ENCODE results near the gene ALPG.

The ALPG gene

DNA sequence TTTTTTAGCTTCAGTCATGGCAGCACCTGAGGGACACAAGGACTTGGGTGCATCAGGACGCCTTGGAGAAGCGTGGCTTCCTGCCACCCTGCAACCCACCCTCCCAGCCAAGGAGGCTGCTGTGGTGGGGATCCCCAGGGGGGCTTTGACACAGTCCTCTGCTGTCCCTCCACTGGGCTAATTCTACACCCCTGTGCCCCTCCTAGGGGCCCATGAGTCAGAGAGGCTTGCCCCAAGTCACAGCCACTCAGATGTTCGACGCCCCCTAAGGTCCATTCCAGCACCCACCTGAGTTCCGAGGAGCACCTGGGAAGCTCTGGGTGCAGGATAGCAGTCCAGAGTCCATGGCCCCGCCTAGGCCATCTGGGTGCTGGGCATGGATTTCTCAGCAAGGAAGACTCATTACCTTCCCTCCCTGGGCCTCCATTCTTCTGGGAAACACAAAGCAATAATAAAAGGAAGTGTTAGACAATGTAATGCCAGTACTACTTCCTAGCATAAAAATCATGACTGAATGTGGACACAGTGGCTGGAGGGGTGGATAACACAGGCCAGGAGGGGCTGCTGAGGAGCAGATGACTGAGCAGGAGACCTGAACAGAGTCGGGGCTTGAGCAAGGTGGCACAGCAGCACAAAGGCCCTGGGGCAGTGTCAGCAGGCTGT is 3.7 kb downstream of the ALPG start:
- no peak for TF ChIP-seq CTCF (IDR thresholded peaks at IDR 0.05; ENCODE audit: low read depth, low read length)
- no peaks in the 10 kb centered on the region for H3K9me3 ChIP-seq
- peaks cover 45% of the 10 kb centered on the region for H3K27me3 ChIP-seq
- no peak overlapping the region for H3K4me3 ChIP-seq (ENCODE audit: low read depth, low read length)
- H3K36me3 ChIP-seq: no peaks in the 10 kb centered on the region
- no peak for DNase-seq
- no peaks in the 10 kb centered on the region for H3K4me1 ChIP-seq

DNA sequence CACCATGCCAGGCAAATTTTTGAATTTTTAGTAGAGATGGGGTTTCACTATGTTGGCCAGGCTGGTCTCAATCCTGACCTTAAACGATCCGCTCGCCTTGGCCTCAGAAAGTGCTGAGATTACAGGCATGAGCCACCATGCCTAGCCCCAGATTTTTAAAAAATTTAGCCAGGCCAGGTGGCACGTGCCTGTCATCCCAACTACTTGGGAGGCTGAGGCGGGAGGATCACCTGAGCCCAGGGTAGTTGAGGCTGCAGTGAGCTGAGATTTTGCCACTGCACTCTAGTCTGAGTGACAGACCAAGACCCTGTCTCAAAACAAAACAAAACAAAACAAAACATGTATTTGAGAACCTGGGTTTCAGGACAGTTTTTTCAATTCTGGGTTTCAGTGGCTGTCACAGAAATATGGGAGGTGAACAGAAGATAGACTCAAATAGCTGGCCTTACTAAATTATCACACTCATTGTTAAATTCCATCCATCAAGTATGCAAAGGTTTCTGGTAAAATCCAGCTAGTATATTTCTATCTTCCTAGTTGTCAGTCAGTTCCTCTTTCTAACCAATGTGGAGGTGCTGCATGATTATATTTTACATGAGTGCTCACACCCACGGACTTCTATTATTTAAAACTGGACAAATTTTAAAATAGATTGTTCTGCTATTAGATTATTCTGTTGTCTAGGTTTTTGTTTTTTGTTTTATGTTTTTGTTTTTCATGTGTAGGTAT is 5.4 kb downstream of the ALPG start:
- H3K9me3 ChIP-seq: no peaks in the 10 kb centered on the region
- TF ChIP-seq CTCF (IDR thresholded peaks at IDR 0.05; ENCODE audit: low read depth, low read length): no peak
- DNase-seq: no peak
- H3K4me3 ChIP-seq (ENCODE audit: low read depth, low read length): no peak overlapping the region
- H3K4me1 ChIP-seq: no peaks in the 10 kb centered on the region
- peaks cover 49% of the 10 kb centered on the region for H3K27me3 ChIP-seq
- H3K36me3 ChIP-seq: no peaks in the 10 kb centered on the region

- Histone ChIP-seq H3K27me3 (peaks cover 50% of the 10 kb centered on the region), H3K4me3 (ENCODE audit: low read depth, low read length) (no peak overlapping the region), H3K9me3 (no peaks in the 10 kb centered on the region), H3K4me1 (no peaks in the 10 kb centered on the region), H3K36me3 (no peaks in the 10 kb centered on the region)
- no peak for TF ChIP-seq CTCF (IDR thresholded peaks at IDR 0.05; ENCODE audit: low read depth, low read length)
- DNase-seq: no peak
Observed at GRCh38 chr2:232412986-232413385, 6.3 kb downstream of the ALPG start.

GRCh38 chr2:232415138-232415690 is 8.6 kb downstream of the ALPG start:
- H3K27me3 ChIP-seq: peaks cover 67% of the 10 kb centered on the region
- H3K4me1 ChIP-seq: no peaks in the 10 kb centered on the region
- no peaks in the 10 kb centered on the region for H3K36me3 ChIP-seq
- no peak overlapping the region for H3K4me3 ChIP-seq (ENCODE audit: low read depth, low read length)
- H3K9me3 ChIP-seq: no peaks in the 10 kb centered on the region
- no peak for DNase-seq
- no peak for TF ChIP-seq CTCF (IDR thresholded peaks at IDR 0.05; ENCODE audit: low read depth, low read length)

GRCh38 chr2:232415736-232416520 is 9.3 kb downstream of the ALPG start:
- no peaks in the 10 kb centered on the region for H3K4me1 ChIP-seq
- TF ChIP-seq CTCF (IDR thresholded peaks at IDR 0.05; ENCODE audit: low read depth, low read length): no peak
- H3K4me3 ChIP-seq (ENCODE audit: low read depth, low read length): no peak overlapping the region
- peaks cover 69% of the 10 kb centered on the region for H3K27me3 ChIP-seq
- no peaks in the 10 kb centered on the region for H3K36me3 ChIP-seq
- no peak for DNase-seq
- no peaks in the 10 kb centered on the region for H3K9me3 ChIP-seq
